ENCODE data around the gene LIX1.

DNA sequence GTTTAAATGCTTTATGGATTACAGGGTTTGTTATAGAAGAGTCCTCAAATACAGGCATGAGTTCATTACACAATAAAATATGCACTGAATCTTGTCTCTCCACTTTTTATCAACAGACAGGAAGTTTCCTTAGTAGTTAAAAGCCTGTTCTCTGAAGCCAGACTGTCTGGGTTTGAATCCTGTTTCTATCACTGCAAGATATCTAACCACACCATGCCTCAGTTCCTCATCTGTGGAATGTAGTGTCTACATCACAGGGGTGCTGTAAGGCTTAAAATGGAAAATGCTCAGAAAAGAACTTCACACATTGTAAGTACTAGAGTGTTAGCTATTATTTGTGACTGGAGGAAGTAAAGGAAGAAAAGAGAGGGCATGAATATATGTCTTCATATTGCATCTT lies 9.3 kb downstream of the LIX1 start:
- TF ChIP-seq, protein P1, sequence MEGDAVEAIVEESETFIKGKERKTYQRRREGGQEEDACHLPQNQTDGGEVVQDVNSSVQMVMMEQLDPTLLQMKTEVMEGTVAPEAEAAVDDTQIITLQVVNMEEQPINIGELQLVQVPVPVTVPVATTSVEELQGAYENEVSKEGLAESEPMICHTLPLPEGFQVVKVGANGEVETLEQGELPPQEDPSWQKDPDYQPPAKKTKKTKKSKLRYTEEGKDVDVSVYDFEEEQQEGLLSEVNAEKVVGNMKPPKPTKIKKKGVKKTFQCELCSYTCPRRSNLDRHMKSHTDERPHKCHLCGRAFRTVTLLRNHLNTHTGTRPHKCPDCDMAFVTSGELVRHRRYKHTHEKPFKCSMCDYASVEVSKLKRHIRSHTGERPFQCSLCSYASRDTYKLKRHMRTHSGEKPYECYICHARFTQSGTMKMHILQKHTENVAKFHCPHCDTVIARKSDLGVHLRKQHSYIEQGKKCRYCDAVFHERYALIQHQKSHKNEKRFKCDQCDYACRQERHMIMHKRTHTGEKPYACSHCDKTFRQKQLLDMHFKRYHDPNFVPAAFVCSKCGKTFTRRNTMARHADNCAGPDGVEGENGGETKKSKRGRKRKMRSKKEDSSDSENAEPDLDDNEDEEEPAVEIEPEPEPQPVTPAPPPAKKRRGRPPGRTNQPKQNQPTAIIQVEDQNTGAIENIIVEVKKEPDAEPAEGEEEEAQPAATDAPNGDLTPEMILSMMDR (conservative IDR thresholded peaks at IDR 0.05; ENCODE audit: low read depth, low read length) = no peak
- TF ChIP-seq EZH2 (IDR thresholded peaks at IDR 0.05; ENCODE audit: low read length, unreplicated experiment) (no peak), EZH2phosphoT487 (IDR thresholded peaks at IDR 0.05; ENCODE audit: borderline replicate concordance, low read length) (no peak)
